GM21526 (cell line): Measurements from ENCODE around the gene DNALI1.
"Not testable (repeated sequence)": the region's sequence is repeated elsewhere in the genome, so short reads cannot be mapped to it uniquely, and the experiment has no call there.

Experiments
- ATAC-seq: cut with Tn5 transposase; IDR thresholded peaks from one replicate; pipeline ENCODE4 v1.9.1; 2021; ENCODE audit warnings: moderate library complexity; ENCODE audit not compliant: unreplicated experiment, low FRiP score

The DNALI1 gene

DNA sequence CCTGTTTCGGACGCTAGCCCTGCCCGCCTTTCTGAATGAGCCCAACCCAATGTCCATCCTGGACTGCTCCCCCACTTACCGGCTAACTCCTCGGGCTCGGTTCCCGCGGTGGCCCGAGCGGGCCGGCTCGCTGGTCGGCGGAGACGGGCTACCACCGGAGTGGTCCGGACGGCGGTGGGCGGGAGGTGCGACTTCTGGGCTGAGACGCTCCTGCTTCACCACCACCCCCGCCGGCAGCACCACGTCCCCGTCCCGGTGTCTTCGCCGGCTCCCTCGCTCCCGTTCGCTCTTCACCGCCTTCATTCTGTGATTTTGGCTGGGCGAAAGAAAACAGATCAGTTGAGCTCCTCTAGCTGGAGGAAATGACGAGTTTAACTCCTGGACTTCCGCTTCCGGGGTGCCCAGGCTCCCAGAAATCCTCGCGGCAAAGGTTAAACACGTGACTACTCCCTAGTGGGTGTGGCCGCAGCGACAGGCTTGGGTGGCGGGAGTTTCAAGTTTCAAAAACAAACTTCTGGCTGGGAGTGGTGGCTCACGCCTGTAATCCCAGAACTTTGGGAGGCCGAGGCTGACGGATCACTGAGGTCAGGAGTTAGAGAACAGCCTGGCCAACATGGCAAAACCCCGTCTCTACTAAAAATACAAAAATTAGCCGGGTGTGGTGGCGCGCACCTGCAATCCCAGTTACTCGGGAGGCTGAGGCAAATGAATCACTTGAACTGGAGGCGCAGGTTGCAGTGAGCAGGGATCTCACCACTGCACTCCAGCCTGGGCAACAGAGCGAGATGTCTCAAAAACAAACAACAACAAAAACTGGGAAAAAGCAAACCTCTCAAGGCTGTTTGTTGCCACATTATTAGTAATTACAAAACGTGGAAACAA lies 2.6 kb upstream of the DNALI1 start, which contains the start of gene SNIP1:
Gene SNIP1 (minus strand): TSS at position 367 of the 882 bp plus-strand sequence. CDS start 64 bp downstream, at position 303.
- ATAC-seq: peak; percentile 80

GRCh38 chr1:37557402-37557801 lies 662 bp downstream of the DNALI1 start:
- ATAC-seq: no peak

DNA sequence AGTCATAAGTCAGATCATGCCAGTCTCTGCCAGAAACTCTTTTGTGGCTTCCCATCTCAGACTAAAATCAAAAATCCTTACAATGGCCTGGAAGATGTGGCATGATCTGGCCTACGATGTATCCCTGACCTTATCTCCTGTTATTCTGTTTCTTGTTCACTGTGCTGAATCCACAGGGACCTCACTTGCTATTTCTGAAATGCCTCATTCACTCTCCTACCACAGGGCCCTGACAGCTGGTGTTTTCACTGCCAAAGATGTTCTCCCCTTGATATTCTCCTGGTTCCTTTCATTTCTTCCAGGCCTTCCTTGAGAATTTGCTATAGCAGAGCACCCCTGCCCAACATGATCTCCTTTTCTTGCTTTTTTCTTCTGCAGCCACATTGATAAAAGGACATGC lies 1.7 kb downstream of the DNALI1 start:
- ATAC-seq: no peak

DNA sequence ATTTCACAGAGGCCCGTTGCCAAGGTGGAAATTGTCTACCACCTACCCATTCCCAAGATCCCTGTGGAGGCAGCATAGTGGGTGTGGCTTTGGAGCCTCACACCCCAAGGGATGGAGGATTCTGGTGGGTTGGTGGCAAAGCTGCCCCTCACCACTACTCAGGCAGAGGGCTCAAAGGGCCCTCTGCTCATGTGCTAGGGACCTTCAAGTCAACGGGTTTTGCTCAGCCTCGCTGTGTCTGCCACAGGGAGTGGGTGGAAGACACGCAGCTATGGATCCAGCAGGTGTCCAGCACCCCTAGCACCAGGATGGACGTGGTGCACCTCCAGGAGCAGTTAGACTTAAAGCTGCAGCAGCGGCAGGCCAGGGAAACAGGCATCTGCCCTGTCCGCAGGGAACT lies 2.3 kb downstream of the DNALI1 start:
- no peak for ATAC-seq

DNA sequence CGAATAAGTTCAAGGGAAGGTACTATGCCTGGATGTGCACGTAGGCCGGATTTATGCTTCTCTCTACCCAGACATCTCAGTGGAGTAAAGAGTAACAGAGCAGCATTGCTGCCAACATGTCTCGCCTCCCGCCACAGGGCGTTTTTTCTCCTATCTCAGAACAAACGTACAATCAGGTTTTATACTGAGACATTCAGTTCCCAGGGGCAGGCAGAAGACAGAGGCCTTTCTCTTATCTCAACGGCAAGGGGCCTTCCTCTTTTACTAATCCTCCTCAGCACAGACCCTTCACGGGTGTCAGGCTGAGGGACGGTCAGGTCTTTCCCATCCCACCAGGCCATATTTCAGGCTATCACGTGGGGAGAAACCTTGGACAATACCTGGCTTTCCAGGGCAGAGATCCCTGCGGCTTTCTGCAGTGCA lies 3.2 kb downstream of the DNALI1 start:
- not testable (repeated sequence) for ATAC-seq

DNA sequence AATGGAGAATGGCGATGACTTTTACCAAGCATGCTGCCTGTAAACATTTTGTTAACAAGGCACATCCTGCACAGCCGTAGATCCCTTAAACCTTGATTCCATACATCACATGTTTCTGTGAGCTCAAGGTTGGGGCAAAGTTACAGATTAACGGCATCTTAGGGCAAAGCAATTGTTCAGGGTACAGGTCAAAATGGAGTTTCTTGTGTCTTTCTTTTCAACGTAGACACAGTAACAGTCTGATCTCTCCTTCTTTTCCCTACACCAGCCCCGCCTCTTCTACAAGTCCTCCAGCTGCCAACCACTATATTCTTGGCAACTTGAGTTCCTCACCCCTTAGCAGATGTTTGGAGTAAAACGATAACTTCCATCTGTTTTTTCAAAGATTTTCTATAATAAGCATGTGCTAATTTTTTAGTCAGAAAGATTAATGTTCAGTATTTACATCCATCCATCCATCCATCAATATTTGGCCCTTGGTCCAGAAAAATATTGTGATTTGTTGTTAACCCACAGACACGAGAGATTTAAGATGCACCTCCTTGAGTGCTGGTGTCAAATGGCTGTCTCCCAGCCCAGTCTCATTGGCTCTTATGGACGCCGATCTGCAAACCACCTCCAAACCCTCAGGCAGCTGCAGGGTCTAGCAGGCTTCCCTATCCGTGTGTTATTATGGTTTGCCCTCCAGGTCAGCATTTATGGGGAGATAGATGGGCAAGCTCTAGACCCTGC lies 3.8 kb downstream of the DNALI1 start:
- no peak for ATAC-seq

- no peak for ATAC-seq
These were observed 4.7 kb downstream of the DNALI1 start for GRCh38 chr1:37561133-37562132.

- ATAC-seq: no peak
These were observed 6.2 kb downstream of the DNALI1 start for GRCh38 chr1:37562984-37563383.

GRCh38 chr1:37564892-37565291 lies 8.2 kb downstream of the DNALI1 start:
- no peak for ATAC-seq

GRCh38 chr1:37567023-37567422 lies 10.3 kb downstream of the DNALI1 start:
- no peak for ATAC-seq

- ATAC-seq: no peak
These were observed 14.0 kb downstream of the DNALI1 start for GRCh38 chr1:37570528-37571334.

GRCh38 chr1:37574834-37575480 lies 18.2 kb downstream of the DNALI1 start:
- ATAC-seq: no peak

DNA sequence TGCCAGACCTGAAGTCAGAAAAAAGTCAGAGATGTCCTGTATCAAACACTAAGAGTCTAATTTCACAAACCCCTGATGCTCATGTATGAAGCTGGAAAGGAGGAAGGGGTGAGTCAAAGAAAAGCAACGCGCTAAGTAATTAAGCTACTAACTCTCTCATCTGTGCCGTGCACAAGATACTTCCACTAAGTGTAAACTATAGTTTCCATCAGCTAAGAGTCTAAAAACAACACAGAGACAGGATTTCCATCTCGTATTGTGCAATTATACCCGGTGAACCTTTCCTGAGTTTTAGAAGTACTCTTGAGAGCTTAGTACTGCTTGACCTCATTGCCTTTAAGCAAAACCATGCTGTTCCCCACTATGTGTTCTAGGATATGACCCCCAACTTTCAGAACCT lies 19.0 kb downstream of the DNALI1 start:
- ATAC-seq: no peak

DNA sequence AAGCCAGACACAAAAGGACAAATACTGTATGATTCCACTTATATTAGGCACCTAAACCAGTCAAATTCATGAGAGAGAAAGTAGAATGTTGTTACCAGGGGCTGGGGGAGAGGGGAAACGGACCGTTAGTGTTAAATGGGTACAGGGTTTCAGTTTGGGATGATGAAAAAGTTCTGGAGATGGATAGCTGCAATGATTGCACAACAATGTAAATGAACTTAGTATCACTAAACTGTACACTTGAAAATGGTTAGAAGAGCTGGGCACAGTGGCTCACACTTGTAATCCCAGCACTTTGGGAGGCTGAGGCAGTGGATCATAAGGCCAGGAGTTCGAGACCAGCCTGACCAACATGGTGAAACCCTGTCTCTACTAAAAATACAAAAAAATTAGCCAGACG lies 27.8 kb downstream of the DNALI1 start:
- not testable (repeated sequence) for ATAC-seq

DNA sequence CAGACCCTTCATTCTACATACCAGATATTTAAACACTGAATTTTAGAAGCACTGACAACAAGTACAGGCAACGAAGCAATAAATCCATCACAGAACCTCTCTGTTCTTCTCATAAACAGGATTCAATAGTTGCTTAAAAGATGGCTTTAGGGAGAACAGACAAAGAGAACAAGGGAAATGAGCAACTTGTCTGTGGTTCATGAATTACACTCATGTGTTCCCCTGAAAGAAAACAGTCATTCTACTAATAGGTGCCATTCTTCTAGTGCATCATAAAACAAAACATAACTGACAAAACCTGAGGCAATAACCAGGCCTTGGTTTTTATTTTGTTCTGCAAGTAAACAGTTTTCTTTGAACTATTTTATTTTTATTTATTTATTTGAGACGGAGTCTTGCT lies 32.2 kb downstream of the DNALI1 start:
- ATAC-seq: no peak

GRCh38 chr1:37593726-37594125 lies 37.0 kb downstream of the DNALI1 start:
- ATAC-seq: no peak

GRCh38 chr1:37595440-37596181 lies 38.9 kb downstream of the DNALI1 start, which contains the start of gene GNL2:
GNL2 (minus strand) TSS chr1:37595937; CDS start chr1:37595822, 115 bp downstream.
- peak; percentile 95 for ATAC-seq

DNA sequence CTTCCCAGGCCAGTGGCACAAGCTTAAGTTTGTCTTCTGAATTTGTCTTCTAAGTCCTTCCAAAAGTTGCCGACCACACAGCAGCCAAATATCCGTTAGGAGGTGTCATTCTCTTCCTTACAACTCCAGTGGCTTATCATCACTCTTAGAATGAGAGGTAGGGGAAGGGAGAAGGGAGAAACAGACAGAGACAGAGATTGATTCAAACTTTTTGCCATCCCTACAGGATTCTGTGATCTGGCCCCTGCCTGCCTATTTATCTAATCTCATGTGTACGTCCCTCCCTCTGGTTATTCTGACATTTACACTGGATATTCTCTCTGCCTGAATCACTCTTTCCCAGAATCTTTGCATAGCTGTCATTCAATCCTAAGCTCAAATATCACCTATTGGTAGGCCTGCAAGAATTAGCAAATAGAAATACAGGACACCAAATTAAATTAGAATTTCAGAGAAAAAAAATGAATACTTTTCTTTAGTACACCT lies 39.5 kb downstream of the DNALI1 start:
- ATAC-seq: no peak
